Neural crest cell (in vitro differentiated cells): Measurements from ENCODE around the gene MARK2. TPM values are rescaled to one million over a fixed set of nuclear protein-coding genes. Genes with fewer than 3 reads are reported as not detected.

Experiments
- DNase-seq: peaks from one replicate; pipeline ENCODE4 v3.0.0; 2021; ENCODE audit warnings: low read depth, mixed read lengths, low spot score
- H3K27ac Mint-ChIP-seq: one replicate; pipeline ENCODE4 v1.8.0; 2021; ENCODE audit warnings: mild to moderate bottlenecking, mixed read lengths; ENCODE audit not compliant: unreplicated experiment
- H3K27me3 Mint-ChIP-seq: 2 replicates; pipeline ENCODE4 v1.8.0; 2021; ENCODE audit warnings: low read depth, mild to moderate bottlenecking, mixed read lengths
- H3K36me3 Mint-ChIP-seq: 2 replicates; pipeline ENCODE4 v1.8.0; 2021; ENCODE audit warnings: low read depth, mild to moderate bottlenecking, mixed read lengths
- H3K4me1 Mint-ChIP-seq: 2 replicates; pipeline ENCODE4 v1.8.0; 2021; ENCODE audit warnings: mixed read lengths
- H3K4me3 Mint-ChIP-seq: one replicate; pipeline ENCODE4 v1.8.0; 2021; ENCODE audit warnings: mild to moderate bottlenecking, mixed read lengths
- H3K9me3 Mint-ChIP-seq: 2 replicates; pipeline ENCODE4 v1.8.0; 2021; ENCODE audit warnings: mixed read lengths
- total RNA-seq: library from RNA; stranded (reverse); gene quantifications from 2 replicates; pipeline ENCODE4 v1.2.1, GENCODE V29; 2021
- TF ChIP-seq, protein P1 (sequence below): fragments of 200-600 bp; sonication (generic); conservative IDR thresholded peaks from 2 replicates; pipeline ENCODE4 v1.5.0; 2021; ENCODE audit warnings: antibody characterized with exemption, mild to moderate bottlenecking

The MARK2 gene
- total RNA-seq, 1 donor from 2014 or later: 42.4 TPM

- H3K27me3 Mint-ChIP-seq: peaks cover 10% of the 10 kb centered on the region
- peaks cover 41% of the 10 kb centered on the region for H3K4me1 Mint-ChIP-seq
- no peak for DNase-seq
- TF ChIP-seq, protein P1, sequence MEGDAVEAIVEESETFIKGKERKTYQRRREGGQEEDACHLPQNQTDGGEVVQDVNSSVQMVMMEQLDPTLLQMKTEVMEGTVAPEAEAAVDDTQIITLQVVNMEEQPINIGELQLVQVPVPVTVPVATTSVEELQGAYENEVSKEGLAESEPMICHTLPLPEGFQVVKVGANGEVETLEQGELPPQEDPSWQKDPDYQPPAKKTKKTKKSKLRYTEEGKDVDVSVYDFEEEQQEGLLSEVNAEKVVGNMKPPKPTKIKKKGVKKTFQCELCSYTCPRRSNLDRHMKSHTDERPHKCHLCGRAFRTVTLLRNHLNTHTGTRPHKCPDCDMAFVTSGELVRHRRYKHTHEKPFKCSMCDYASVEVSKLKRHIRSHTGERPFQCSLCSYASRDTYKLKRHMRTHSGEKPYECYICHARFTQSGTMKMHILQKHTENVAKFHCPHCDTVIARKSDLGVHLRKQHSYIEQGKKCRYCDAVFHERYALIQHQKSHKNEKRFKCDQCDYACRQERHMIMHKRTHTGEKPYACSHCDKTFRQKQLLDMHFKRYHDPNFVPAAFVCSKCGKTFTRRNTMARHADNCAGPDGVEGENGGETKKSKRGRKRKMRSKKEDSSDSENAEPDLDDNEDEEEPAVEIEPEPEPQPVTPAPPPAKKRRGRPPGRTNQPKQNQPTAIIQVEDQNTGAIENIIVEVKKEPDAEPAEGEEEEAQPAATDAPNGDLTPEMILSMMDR: no peak
- peak overlapping the region; percentile 78 for H3K27ac Mint-ChIP-seq
- peak overlapping the region; percentile 92 for H3K4me3 Mint-ChIP-seq
- H3K9me3 Mint-ChIP-seq: no peaks in the 10 kb centered on the region
- peaks cover 5% of the 10 kb centered on the region for H3K36me3 Mint-ChIP-seq
Observed at GRCh38 chr11:63911876-63912275, 73.0 kb downstream of the MARK2 start.

DNA sequence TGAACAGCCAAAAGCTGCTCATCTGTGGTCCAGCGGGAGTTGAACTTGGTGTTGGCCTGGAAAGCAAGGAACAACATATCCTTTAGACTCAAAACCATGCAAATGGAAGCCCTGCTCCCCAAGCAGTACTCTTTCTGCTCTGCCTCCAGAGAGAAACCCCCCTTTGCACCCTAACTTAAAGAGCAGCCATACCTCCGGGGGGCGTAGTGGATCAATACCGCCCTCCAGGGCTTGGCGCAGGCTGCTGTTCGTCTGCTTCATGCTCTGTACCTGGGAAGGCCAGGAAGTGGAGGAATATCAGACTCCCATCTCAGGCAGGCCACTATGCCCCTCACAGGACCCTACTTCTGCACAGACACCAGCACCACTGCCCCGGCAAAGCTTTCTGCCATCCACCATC lies 73.8 kb downstream of the MARK2 start:
- Mint-ChIP-seq H3K4me1 (peaks cover 37% of the 10 kb centered on the region), H3K9me3 (no peaks in the 10 kb centered on the region), H3K27ac (no peak overlapping the region), H3K27me3 (peaks cover 12% of the 10 kb centered on the region), H3K4me3 (peak overlapping the region; percentile 84), H3K36me3 (peaks cover 5% of the 10 kb centered on the region)
- no peak for DNase-seq
- TF ChIP-seq, protein P1: no peak

GRCh38 chr11:63913866-63914830 lies 75.2 kb downstream of the MARK2 start:
- peaks cover 43% of the 10 kb centered on the region for H3K4me1 Mint-ChIP-seq
- H3K27ac Mint-ChIP-seq: no peak overlapping the region
- H3K9me3 Mint-ChIP-seq: no peaks in the 10 kb centered on the region
- DNase-seq: no peak
- peak overlapping the region; percentile 86 for H3K4me3 Mint-ChIP-seq
- peaks cover 17% of the 10 kb centered on the region for H3K27me3 Mint-ChIP-seq
- H3K36me3 Mint-ChIP-seq: peaks cover 5% of the 10 kb centered on the region
- TF ChIP-seq, protein P1: no peak

GRCh38 chr11:63914896-63915691 lies 76.2 kb downstream of the MARK2 start:
- DNase-seq: no peak
- H3K9me3 Mint-ChIP-seq: no peaks in the 10 kb centered on the region

More at GRCh38 chr11:63914896-63915691, 76.2 kb downstream of the MARK2 start:
- peaks cover 17% of the 10 kb centered on the region for H3K27me3 Mint-ChIP-seq
- H3K4me1 Mint-ChIP-seq: peaks cover 42% of the 10 kb centered on the region
- H3K27ac Mint-ChIP-seq: peak overlapping the region; percentile 78
- TF ChIP-seq, protein P1: no peak
- peak overlapping the region; percentile 86 for H3K4me3 Mint-ChIP-seq
- peaks cover 5% of the 10 kb centered on the region for H3K36me3 Mint-ChIP-seq
